H1 (cell line): Measurements from ENCODE around the gene DUSP21. TPM values are rescaled to one million over a fixed set of nuclear protein-coding genes. Genes with fewer than 3 reads are reported as not detected.

Experiments
- BRCA1 ChIP-seq: IDR thresholded peaks from 2 replicates; pipeline ENCODE4 v1.6.1; 2012; ENCODE audit warnings: low read depth, low read length, improper control_type of control experiment
- GTF2F1 ChIP-seq: IDR thresholded peaks from 2 replicates; pipeline ENCODE4 v1.6.1; 2012; ENCODE audit warnings: low read depth, low read length, improper control_type of control experiment, borderline replicate concordance
- JUND ChIP-seq: IDR thresholded peaks from 2 replicates; pipeline ENCODE4 v1.6.1; 2011; ENCODE audit warnings: mild to moderate bottlenecking, improper control_type of control experiment, low read length
- KDM4A ChIP-seq: IDR thresholded peaks from one replicate; pipeline ENCODE4 v1.7.1; 2012; ENCODE audit warnings: low read depth, mild to moderate bottlenecking, moderate library complexity, low read length, inconsistent platforms; ENCODE audit not compliant: severe bottlenecking
- RXRA ChIP-seq: IDR thresholded peaks from 2 replicates; pipeline ENCODE4 v1.6.1; 2011; ENCODE audit warnings: low read depth, mild to moderate bottlenecking, low read length, moderate library complexity; ENCODE audit not compliant: insufficient read depth
- SRF ChIP-seq: IDR thresholded peaks from 2 replicates; pipeline ENCODE4 v1.6.1; 2011; ENCODE audit warnings: mild to moderate bottlenecking, low read depth, low read length, moderate library complexity
- TCF12 ChIP-seq: IDR thresholded peaks from 2 replicates; pipeline ENCODE4 v1.6.1; 2011; ENCODE audit warnings: low read depth, mild to moderate bottlenecking, low read length
- polyA plus RNA-seq, 7 experiments: library from polyadenylated mRNA; depleted of rRNA in 3 of 7; stranded (reverse) in 5 of 7; unstranded in 2 of 7; fragments of >200 nt in 5 of 7; fragments of 200-250 nt in 2 of 7; gene quantifications; 1 replicate in 5 of 7; 2 replicates in 1 of 7; 4 replicates in 1 of 7; pipeline versions ENCODE4 v1.2.1 to v1.2.3, GENCODE V29; 2011 to 2013; ENCODE audit warnings: missing spikeins in 2 of 7, mixed read lengths in 2 of 7
- total RNA-seq: library from RNA; stranded (reverse); fragmentation: NEBNext Ultra II Directional; extraction: Animal tissue kit (Norgen Biotek cat#: 25700); gene quantifications from 2 replicates; pipeline ENCODE4 v1.2.1, GENCODE V29; 2021

The DUSP21 gene
- total and polyA plus RNA-seq, 2 of the 8 experiments (the other 6 are each of a cell fraction or from before 2014, with no cell fraction given): not detected

DNA sequence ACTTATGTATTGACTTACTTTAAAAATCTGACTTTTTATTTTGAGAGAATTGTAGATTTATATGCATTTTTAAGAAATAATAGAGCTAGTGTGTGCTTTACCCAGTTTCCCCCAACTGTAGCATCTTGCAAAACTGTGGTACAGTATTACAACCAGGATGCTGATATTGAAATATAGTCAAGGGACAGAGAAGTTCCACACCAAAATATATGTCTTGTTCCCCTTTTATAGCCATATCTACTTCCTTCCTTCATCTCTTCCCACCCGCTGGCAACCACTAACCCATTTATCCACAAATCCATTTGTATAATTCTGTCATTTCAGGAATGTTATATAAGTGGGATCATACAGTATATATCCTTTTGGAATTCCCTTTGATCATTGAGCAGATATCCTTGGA is 46.0 kb downstream of the DUSP21 start (continued):
- TF ChIP-seq JUND (no peak), SRF (no peak), KDM4A (no peak), TCF12 (no peak), BRCA1 (no peak), RXRA (no peak), GTF2F1 (no peak)
- TF ChIP-seq, all 59 proteins: peak for 0
